PC-9 (cell line): ENCODE data around the gene PALM. TPM values are rescaled to one million over a fixed set of nuclear protein-coding genes. Genes with fewer than 3 reads are reported as not detected.
A peak's percentile ranks its signal among the peaks of the same experiment; 100 is the strongest.

Experiments
- BruUV-seq: library from RNA; stranded (reverse); fragments of 400-500 nt; replicated peaks from 2 replicates; lab custom pipeline; 2021; lab: Mats Ljungman, UMichigan
- CTCF ChIA-PET: fragments of 300-600 bp; sonication (Branson Sonifier 250); formaldehyde crosslinking; loops from one replicate; lab custom pipeline; 2022; ENCODE audit warnings: antibody characterized with exemption; lab: Charles Lee
- POLR2A ChIA-PET: fragments of 300-600 bp; sonication (Branson Sonifier 250); formaldehyde crosslinking; loops from one replicate; lab custom pipeline; 2022; ENCODE audit warnings: antibody characterized with exemption; ENCODE audit not compliant: unreplicated experiment; lab: Charles Lee
- DNase-seq, 2 experiments: peaks; one replicate each; pipeline versions ENCODE4 v3.0.0 to v3.0.0-alpha.2; 2015 to 2022; ENCODE audit warnings: mixed read lengths in 1 of 2
- H2AFZ ChIP-seq: fragments of 200-600 bp; sonication (generic); 2 replicates; pipeline ENCODE4 v1.8.1; 2017; ENCODE audit warnings: antibody characterized with exemption
- H3F3A ChIP-seq: fragments of 200-600 bp; sonication (generic); 2 replicates; pipeline ENCODE4 v1.8.1; 2017; ENCODE audit warnings: antibody characterized with exemption, mild to moderate bottlenecking, low read depth; ENCODE audit not compliant: insufficient read depth
- H3K27ac ChIP-seq: fragments of 200-600 bp; sonication (generic); 2 replicates; pipeline ENCODE4 v1.6.1; 2016; ENCODE audit warnings: mixed run types
- H3K27me3 ChIP-seq: fragments of 200-600 bp; sonication (generic); 2 replicates; pipeline ENCODE4 v1.6.1; 2016; ENCODE audit warnings: low read depth, mixed run types; ENCODE audit not compliant: insufficient read depth
- H3K36me3 ChIP-seq: fragments of 200-600 bp; sonication (generic); 2 replicates; pipeline ENCODE4 v1.6.1; 2016; ENCODE audit warnings: low read depth, mixed run types
- H3K4me1 ChIP-seq: fragments of 200-600 bp; sonication (generic); replicated peaks from 2 replicates; pipeline ENCODE4 v1.6.1; 2016; ENCODE audit warnings: mixed run types; ENCODE audit not compliant: insufficient read depth
- H3K4me2 ChIP-seq: fragments of 200-600 bp; sonication (generic); 2 replicates; pipeline ENCODE4 v1.6.1; 2017; ENCODE audit warnings: mixed run types
- H3K4me3 ChIP-seq: fragments of 200-600 bp; sonication (generic); 2 replicates; pipeline ENCODE4 v1.6.1; 2016; ENCODE audit warnings: mixed run types
- H3K79me2 ChIP-seq: fragments of 200-600 bp; sonication (generic); 2 replicates; pipeline ENCODE4 v1.6.1; 2017; ENCODE audit warnings: low read depth, mixed run types
- H3K9me2 ChIP-seq: fragments of 200-600 bp; sonication (generic); 2 replicates; pipeline ENCODE4 v1.8.1; 2017; ENCODE audit warnings: mild to moderate bottlenecking; ENCODE audit not compliant: insufficient read depth
- H3K9me3 ChIP-seq: fragments of 200-600 bp; sonication (generic); 2 replicates; pipeline ENCODE4 v1.8.1; 2016; ENCODE audit warnings: low read depth; ENCODE audit not compliant: insufficient read depth
- H4K20me1 ChIP-seq: fragments of 200-600 bp; sonication (generic); 2 replicates; pipeline ENCODE4 v1.8.1; 2017; ENCODE audit not compliant: insufficient read depth
- EZH2 ChIP-seq: fragments of 200-600 bp; sonication (generic); IDR thresholded peaks from 2 replicates; pipeline ENCODE4 v1.8.0; 2017; ENCODE audit warnings: antibody characterized with exemption, low read depth
- intact Hi-C: fragments of 100-400 bp; cut with micrococcal nuclease; formaldehyde crosslinking; loops from one replicate; pipeline ENCODE4 v1.10.0; 2022; ENCODE audit not compliant: unreplicated experiment
- total RNA-seq: library from RNA; stranded (reverse); gene quantifications from 2 replicates; pipeline ENCODE4 v1.2.3, GENCODE V29; 2021
- TF ChIP-seq, protein P1 (sequence below): fragments of 200-600 bp; sonication (generic); conservative IDR thresholded peaks from 2 replicates; pipeline ENCODE4 v1.6.1; 2017; ENCODE audit warnings: mixed run types, antibody characterized with exemption, mild to moderate bottlenecking, moderate library complexity

PALM gene
- total RNA-seq, 1 experiment from 2014 or later: 1.8 TPM

DNA sequence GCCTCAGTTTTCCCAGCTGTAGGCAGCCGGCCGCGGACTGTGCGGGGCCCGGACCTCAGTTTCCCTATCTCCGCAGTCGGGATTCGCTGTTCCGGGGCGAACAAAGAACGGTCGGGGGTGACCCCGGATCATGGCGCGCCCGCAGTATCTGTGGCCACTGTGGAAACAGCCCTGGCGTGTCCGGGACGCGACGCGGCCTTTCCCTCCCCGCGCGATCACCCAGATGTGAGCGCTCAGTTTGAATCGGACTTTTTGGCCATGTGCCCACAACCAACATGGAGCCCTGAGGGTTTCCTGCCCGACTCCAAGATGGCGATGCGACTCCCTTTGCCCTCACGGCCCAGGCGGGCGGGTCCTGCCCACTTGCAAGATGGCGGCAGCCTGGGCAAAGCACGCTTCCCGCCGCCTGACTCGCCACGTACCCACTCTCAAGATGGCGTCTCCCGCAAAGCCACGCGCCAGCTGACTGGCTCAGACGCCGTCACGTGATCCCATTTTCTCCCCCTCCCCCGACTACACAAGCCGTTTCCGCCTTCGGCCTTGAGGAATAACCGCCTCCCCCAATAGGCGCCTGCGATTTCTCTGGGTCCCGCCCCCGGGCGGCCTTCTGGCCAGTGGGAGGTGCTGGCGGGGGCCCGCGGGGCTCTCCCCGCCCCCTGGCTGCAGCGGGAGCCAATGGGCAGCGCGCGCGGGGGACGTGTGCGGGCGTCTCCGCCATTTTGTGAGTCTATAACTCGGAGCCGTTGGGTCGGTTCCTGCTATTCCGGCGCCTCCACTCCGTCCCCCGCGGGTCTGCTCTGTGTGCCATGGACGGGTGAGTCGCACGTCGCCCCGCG, 88.2 kb downstream of the PALM start, which contains the start of gene PTBP1:
Gene PTBP1, plus strand, starts transcription at position 761 of the 836 bp plus-strand sequence. Its CDS starts 46 bp downstream, at position 807.
- CTCF ChIA-PET: no interaction called here
- Histone ChIP-seq H3K27ac (peak within 1 kb of the TSS; percentile 85), H4K20me1 (peaks cover 40% of the 10 kb centered on the region), H2AFZ (no peak within 1 kb of the TSS), H3K79me2 (peaks cover 41% of the 10 kb centered on the region), H3K9me2 (no peaks in the 10 kb centered on the region), H3K36me3 (peaks cover 10% of the 10 kb centered on the region; the same call in 1 of the 2 replicates), H3K9me3 (no peaks in the 10 kb centered on the region), H3K27me3 (no peaks in the 10 kb centered on the region), H3F3A (peaks cover 33% of the 10 kb centered on the region; the same call in 1 of the 2 replicates), H3K4me1 (peaks cover 23% of the 10 kb centered on the region), H3K4me2 (peak within 1 kb of the TSS; percentile 97), H3K4me3 (peak within 1 kb of the TSS; percentile 78)
- TSS peak; percentile 74 for BruUV-seq
- POLR2A ChIA-PET: interaction anchor here (0.6 kb wide), 1 partner anchor 385 kb away, joined by 3 read pairs; no protein-coding TSS in a partner anchor
- intact Hi-C loops: loop anchor here (2.0 kb wide), 3 partner anchors 14 to 224 kb away; partner anchors contain the start of gene BSG
- DNase-seq: peak; percentile 98 to 99
- TF ChIP-seq, protein P1, sequence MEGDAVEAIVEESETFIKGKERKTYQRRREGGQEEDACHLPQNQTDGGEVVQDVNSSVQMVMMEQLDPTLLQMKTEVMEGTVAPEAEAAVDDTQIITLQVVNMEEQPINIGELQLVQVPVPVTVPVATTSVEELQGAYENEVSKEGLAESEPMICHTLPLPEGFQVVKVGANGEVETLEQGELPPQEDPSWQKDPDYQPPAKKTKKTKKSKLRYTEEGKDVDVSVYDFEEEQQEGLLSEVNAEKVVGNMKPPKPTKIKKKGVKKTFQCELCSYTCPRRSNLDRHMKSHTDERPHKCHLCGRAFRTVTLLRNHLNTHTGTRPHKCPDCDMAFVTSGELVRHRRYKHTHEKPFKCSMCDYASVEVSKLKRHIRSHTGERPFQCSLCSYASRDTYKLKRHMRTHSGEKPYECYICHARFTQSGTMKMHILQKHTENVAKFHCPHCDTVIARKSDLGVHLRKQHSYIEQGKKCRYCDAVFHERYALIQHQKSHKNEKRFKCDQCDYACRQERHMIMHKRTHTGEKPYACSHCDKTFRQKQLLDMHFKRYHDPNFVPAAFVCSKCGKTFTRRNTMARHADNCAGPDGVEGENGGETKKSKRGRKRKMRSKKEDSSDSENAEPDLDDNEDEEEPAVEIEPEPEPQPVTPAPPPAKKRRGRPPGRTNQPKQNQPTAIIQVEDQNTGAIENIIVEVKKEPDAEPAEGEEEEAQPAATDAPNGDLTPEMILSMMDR: no peak
- TF ChIP-seq EZH2: no peak

Other genes with a start within 250 kb of the PALM start
- 0.70 and 0.73 TPM in 2 replicates for gene SHC2, start 247.9 kb upstream of the PALM start, total RNA-seq
- 1.1 and 1.7 TPM in 2 replicates for gene MADCAM1, start 212.4 kb upstream of the PALM start, total RNA-seq
- gene TPGS1, start 201.4 kb upstream of the PALM start, total RNA-seq: 13.8 and 25.7 TPM in 2 replicates
- 93.3 and 98.2 TPM in 2 replicates for gene CDC34, start 177.2 kb upstream of the PALM start, total RNA-seq
- 0.39 and 0.88 TPM in 2 replicates for gene GZMM, start 164.9 kb upstream of the PALM start, total RNA-seq
- gene BSG, start 136.3 kb upstream of the PALM start, total RNA-seq: 772 and 823 TPM in 2 replicates
- 1.5 and 2.0 TPM in 2 replicates for gene HCN2, start 119.1 kb upstream of the PALM start, total RNA-seq
- gene POLRMT, start 75.4 kb upstream of the PALM start, total RNA-seq: 46.4 and 57.1 TPM in 2 replicates
- 0.35 TPM in 1 of 2 replicates, not detected in the other for gene FGF22, start 69.1 kb upstream of the PALM start, total RNA-seq
- gene RNF126, start 45.7 kb upstream of the PALM start, total RNA-seq: 54.4 and 63.7 TPM in 2 replicates
- 40.9 and 85.1 TPM in 2 replicates for gene FSTL3, start 32.5 kb upstream of the PALM start, total RNA-seq
- gene PRSS57, start 13.5 kb upstream of the PALM start, total RNA-seq: not detected in 2 replicates
- 91.6 and 101 TPM in 2 replicates for gene MISP, start 42.2 kb downstream of the PALM start, total RNA-seq
- gene PTBP1, start 88.5 kb downstream of the PALM start, total RNA-seq: 461 and 542 TPM in 2 replicates
- 0.81 and 0.90 TPM in 2 replicates for gene PLPPR3, start 113.0 kb downstream of the PALM start, total RNA-seq
- not detected in 2 replicates for gene AZU1, start 118.9 kb downstream of the PALM start, total RNA-seq
- not detected in 2 replicates for gene PRTN3, start 132.1 kb downstream of the PALM start, total RNA-seq
- not detected in 2 replicates for gene ELANE, start 143.4 kb downstream of the PALM start, total RNA-seq
- 8.0 and 17.1 TPM in 2 replicates for gene CFD, start 150.7 kb downstream of the PALM start, total RNA-seq
- 54.7 and 63.8 TPM in 2 replicates for gene MED16, start 184.3 kb downstream of the PALM start, total RNA-seq
- gene RNU6-9, start 184.5 kb downstream of the PALM start, total RNA-seq: not detected in 2 replicates
- 55.8 and 57.5 TPM in 2 replicates for gene R3HDM4, start 204.3 kb downstream of the PALM start, total RNA-seq
- not detected in 2 replicates for gene KISS1R, start 208.4 kb downstream of the PALM start, total RNA-seq
- 9.2 and 10.7 TPM in 2 replicates for gene ARID3A, start 217.1 kb downstream of the PALM start, total RNA-seq